Stimulated activated CD4-positive, alpha-beta T cell treated with anti-CD3 and anti-CD28 coated beads, Interleukin-1b, Interleukin-23, amount 100 ng/mL, for 48 hours (primary cell): ENCODE measurements around the gene ATOSB.
"Not testable (repeated sequence)": the region's sequence is repeated elsewhere in the genome, so short reads cannot be mapped to it uniquely, and the experiment has no call there.

Experiments used
- DNase-seq: peaks from one replicate; pipeline ENCODE4 v3.0.0-alpha.2; 2020

The ATOSB gene, protein sequence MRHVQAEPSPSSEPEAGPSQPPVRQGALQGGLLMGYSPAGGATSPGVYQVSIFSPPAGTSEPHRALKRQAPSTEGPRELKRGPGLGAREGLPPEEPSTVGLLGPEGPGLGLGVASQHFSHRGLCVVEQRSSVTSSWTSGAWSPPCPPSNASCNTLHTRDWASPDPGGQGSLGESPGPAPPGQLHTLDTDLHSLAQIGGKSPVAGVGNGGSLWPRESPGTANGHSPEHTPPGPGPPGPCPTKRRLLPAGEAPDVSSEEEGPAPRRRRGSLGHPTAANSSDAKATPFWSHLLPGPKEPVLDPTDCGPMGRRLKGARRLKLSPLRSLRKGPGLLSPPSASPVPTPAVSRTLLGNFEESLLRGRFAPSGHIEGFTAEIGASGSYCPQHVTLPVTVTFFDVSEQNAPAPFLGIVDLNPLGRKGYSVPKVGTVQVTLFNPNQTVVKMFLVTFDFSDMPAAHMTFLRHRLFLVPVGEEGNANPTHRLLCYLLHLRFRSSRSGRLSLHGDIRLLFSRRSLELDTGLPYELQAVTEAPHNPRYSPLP

DNA sequence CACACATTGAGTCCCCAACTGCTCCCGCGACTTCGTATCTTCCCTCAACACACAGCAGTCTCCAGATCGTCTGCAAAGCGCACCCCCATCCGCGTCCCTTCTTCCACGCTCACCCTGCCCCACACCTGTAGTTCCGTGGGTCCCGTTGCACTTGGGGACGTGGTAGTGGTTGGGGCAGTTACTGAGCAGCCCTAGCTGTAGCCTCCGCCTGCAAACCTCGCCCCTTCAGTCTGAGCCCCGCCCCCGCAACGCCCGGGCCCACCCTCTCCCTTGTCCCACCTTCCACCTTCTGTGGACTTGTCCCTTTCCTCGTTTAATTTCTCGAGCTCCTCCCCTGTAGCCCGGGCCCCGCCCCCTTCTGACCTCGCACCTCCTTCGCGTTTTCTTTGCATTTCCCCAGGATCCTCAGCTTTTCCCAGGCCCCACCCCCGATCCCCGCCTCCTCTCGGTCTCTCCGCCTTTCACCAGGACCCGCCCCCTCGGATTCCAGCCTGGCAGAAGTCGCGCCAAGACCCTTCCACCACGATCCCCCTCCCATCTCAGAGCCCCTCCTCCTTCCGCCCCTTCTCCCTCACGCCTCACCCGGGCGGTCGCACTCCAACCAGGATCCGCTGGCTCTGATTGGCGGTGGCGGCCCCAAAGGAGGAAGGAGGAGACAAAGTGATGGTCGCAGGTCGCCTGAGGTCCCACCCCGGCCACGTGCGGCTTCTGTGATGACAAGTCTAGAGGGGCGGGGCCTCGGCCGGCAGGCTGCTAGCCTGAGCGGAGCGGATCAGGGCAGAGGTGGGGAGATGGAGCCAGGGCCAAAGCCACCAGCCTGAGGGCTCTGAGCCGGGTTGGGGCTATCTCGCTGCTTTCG lies at the start of gene ATOSB:
TSS of gene ATOSB (minus strand) at position 183 of the 859 bp plus-strand sequence. CDS start 7,588 bp downstream, outside the sequence.
- DNase-seq: peak; percentile 95

DNA sequence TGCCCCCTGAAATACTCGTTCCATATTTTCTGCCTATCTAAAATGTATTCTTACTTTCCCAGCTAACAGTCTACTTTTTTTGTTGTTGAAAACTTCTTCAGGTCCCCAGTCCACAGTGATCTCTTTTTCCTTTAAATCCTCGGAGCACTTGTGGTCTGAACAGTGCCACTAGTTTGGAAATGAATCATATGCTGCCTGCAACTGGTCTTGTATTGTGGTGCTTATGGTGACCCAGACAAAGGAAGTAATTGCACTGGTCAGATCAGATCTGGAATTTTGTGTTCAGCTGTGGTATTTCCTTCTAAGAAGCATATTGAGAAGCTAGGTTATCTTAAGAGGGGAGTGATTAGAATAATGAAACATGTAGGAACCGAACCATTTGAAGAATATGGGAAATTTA lies 49.0 kb upstream of the ATOSB start:
- DNase-seq: no peak

DNA sequence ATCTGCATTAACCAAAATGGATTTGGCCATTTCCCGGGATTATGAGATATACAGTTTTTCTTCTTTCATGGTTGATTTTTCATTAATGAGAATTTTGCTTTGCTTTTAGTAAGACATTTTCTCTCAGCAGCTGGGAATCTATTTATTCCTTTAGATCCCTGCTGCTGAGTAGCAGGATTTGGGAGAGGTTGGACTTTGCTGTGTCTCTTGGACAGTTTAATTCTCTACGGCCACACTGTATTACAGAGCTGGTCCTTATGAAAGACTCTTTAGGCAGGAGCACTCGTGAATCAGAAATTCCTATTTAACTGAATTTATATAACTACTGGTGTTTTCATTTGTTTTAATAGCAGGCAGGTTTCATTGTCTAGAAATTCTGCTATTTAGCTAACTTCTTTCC lies 47.8 kb upstream of the ATOSB start:
- no peak for DNase-seq

DNA sequence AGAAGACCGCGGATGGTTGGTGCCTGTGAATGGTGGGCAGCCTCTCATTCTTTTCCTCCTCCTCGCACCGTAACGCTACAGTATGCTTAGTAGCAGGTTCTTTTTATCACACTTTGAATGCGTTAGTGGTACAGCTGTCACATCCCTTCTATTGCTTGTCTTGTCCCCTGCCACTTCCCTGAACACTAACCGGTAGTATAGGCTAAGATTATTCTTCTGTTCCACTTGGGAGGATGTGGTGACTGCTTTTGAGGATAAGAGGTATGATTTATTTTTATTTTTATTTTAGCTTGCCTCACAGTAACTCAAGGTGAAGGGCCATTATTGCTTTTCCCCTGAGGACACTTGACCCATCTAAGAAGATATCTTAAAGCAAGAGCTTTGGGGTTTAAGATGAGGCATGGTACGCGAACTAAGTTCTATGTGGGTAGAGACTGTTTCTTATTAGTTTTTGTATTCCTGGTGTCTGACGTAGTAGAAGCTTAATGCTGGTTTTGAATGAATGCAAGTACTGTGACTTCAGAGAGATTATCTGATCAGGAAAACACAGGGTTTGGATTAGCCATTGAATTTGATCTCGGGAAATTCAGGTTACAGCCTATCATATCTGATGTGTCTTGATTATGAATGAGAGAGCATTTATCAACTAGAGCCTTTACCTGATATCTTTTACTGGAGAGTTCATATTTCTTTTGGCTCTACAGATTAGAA lies 47.1 kb upstream of the ATOSB start:
- DNase-seq: no peak

DNA sequence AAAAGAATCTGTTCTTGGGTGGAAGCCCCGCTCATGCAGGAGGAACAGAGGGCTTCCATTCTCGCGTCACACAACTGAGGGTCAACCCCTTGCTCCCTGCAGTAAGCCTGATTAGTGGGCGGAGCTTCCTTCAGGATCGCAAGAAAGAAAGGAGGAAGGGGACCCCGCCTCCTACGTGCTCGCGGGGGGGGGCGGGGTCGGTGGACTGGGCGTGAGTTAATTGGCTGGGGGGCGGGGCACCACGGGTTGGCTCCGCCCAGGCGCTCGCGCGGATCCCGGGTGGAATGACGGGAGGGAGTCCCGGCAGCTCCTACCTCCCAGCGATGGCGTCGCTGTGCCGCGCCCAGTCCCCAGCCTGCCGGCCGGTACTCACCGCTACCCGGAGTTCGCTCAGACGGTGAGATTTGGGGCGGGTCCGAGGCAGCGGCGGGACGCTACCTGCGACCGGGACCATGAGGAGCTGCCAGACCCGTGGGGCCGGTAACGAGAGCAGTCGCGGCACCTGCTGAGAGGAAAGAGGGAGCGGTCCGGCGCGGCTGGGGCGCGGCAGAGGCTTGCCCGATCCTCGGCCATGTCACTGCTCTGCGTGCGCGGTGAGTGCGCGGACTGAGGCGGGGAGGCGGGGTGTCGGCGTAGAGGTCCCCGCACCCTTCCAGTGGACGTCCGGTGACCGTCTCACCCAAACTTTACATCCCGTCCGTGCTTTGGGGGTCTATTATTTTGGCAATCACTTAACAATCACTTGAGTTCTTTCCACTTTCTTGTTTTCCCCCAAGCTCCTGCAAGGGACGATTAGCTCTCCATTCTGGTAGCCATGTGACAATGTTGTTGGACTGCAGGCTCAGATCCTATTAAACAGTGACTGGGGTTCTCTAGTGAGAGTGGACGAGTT lies 46.3 kb upstream of the ATOSB start, which contains the start of gene UNC13B:
TSS of gene UNC13B (plus strand) at position 297 of the 892 bp plus-strand sequence. CDS start at position 572, 275 bp downstream.
- peak; percentile 71 for DNase-seq

DNA sequence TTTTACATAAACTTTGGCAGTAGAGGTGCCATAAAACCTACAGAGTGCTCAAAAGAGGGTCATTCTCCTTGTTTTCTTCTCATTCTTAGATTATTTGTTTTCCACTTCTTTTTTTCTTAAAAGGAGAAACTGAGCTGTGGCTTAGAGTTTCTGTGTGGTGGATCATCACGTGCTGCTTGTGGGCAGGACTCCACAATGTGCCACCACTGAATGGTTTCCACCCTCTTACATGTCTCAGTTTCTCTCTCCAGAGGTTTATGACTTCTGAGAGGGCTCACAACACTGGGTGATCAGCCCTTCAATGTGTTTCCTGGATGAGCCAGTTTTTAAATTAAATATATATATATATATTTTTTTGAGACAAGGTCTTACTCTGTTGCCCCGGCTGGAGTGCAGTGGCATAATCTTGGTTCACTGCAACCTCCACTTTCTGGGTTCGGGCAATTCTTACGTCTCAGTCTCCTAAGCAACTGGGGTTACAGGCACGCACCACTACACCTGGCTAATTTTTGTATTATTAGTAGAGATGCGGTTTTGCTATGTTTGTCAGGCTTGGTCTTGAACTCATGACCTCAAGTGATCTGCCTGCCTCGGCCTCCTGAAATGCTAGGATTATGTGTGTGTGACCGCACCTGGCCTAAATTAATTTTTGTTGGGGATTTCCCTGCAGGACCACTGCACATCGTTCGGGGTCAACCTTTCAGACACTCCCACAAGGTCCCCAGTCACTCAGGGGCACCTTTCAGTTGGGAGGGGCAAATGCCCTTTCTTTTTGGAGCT lies 43.0 kb upstream of the ATOSB start:
- no peak for DNase-seq

DNA sequence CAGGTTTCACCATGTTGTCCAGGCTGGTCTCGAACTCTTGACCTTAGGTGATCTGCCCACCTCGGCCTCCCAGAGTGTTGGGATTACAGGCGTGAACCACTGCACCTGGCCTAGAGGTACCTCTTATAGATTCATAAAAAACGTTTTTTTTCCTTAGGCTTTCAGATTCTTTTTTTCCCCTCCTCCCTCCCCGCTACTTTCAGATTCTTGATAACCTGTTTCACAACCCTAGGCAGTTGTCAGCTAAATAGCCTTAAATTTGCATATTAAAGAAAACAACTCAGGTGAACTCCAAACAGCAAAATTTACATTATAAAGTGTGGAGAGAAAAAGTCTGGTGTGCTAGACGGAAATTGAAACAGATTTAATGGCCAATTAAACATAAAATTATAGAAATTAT lies 42.2 kb upstream of the ATOSB start:
- not testable (repeated sequence) for DNase-seq

DNA sequence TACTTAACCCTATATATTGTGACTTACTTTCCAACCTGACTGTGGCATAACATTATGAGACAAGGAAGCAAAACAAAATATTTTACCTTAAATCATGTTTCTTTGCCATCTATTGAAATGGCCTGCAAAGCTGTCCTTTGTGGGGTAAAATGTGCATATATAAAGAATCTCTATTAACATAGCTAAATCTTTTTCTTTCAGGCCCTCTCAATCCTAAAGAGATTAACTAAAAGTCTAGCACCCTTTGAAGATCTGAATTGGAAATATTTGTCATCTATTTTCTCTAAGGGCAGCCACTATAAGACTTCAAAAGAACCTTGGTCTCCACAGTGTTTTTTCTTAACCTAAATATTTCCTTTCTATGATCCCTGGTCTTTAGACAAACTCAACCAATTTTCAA lies 41.1 kb upstream of the ATOSB start:
- DNase-seq: no peak

DNA sequence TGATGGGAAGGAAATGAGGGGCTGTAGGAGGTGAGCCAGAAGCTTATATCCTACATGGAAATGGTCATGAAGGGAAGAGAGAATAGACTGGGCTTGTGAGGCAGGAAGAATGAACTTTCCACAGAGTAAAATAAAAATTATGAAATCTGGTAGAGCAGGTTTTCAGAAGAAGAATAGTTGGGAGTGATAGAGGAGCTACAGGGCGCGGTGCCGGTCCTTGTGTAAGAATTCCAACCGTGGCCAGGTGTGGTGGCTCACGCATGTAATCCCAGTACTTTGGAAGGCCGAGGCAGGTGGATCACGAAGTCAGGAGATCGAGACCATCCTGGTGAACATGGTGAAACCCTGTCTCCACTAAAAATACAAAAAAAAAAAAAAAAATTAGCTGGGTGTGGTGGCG lies 37.3 kb upstream of the ATOSB start:
- DNase-seq: no peak

DNA sequence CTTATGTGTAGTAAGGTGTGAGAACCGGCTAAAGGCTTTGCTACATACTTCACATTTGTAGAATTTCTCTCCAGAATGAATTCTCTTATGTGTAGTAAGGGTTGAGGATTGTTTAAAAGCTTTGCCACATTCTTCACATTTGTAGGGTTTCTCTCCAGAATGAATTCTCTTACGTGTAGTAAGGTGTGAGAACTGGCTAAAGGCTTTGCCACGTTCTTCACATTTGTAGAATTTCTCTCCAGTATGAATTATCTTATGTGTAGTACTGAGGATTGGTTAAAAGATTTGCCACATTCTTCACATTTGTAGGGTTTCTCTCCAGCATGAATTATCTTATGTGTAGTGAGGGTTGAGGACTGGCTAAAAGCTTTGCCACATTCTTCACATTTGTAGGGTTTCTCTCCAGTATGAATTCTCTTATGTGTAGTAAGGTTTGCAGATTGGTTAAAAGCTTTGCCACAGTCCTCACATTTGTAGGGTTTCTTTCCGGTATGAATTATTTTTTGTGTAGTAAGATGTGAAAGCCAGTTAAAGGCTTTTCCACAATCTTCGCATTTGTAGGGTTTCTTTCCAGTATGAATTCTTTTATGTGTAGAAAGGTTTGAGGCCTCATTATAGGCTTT lies 32.4 kb upstream of the ATOSB start:
- DNase-seq: not testable (repeated sequence)

DNA sequence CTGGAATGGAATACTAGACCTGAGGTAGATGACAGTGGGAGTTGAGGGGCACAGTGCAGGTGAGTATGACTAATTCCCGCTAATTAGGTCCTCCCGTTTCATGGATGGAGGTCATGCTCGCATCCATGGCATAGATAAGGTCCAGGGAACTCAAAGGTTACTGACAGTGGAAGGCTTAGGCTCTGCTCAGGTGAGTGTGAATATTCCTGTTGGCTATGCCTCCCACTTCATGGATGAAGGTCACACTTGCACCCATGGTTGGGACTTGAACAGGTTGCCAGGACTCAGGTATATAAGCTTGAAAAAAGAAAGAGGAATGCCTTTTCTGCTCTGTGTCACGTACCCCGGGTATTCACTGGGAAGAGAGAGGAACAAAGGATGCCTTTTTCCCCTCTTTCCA lies 26.4 kb upstream of the ATOSB start:
- no peak for DNase-seq

DNA sequence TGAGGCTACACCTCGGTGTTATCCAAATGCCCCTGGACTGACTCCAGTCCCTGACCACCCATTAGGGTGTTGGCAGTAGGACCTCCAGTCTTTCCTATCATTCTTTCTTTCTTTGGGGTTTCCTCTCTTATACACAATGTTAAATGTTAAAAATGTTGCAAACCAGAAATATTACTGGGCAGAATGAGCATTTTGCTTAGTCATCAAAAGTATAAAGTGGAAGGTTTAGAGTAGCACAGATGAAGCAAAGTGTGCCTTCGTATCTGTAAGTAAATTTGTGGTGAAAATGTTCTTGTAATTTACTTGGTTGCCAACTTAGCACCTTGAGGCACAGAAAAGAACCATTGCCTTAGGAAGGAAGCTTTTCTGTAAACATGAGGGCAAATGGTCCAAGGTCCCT lies 24.4 kb upstream of the ATOSB start:
- no peak for DNase-seq

DNA sequence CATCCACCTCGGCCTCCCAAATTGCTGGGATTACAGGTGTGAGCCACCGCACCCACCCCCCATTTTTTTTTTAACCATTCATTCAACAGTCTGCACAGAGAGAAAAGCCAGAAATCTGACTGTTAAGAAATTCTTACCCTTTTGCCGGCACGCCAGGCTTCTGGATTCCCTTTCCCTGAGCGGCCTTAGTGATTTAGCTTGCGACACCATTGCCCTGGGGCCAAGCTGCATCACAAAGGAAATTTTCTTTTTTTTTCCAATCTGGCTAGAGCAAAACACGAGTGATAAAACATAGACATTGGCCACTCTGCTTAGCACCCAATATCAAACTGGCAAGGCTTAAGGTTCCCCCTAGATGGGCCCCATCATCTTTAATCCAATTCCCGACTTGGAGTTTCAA lies 21.2 kb upstream of the ATOSB start:
- DNase-seq: no peak

DNA sequence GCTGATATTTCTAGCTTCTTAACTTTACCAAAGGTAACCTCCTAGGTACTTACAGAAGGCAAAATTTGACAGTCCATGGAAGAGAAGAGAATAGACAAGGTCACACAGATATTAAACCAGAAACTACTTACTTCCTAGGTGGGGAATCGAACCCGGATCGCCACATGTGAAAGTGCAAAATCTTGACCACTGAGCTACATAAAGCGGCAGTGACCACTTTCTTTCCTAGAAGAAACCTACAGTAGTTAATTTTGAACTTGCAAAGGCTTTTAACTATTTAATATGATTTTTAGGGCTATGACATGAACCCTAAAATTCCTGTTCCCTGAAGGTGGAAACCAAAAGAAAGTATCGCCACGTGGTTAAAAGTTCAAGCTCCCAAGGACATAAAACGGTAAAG lies 20.3 kb upstream of the ATOSB start:
- no peak for DNase-seq

DNA sequence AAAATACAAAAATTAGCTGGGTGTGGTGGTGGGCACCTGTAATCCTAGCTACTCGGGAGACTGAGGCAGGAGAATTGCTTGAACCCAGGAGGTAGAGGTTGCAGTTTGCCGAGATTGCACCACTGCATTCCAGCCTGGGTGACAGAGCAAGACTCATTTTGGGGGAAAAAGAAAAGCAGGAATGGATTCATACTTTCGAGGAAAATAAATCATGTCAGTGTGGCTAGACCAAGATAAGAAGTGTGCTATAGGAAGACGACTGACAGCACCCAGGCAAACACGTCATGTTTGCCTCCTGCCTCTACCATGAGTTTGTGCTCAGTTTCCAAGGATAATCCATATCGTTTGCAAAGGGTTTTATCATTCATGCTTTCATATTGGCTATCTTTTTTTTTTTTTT lies 19.3 kb upstream of the ATOSB start:
- DNase-seq: no peak

DNA sequence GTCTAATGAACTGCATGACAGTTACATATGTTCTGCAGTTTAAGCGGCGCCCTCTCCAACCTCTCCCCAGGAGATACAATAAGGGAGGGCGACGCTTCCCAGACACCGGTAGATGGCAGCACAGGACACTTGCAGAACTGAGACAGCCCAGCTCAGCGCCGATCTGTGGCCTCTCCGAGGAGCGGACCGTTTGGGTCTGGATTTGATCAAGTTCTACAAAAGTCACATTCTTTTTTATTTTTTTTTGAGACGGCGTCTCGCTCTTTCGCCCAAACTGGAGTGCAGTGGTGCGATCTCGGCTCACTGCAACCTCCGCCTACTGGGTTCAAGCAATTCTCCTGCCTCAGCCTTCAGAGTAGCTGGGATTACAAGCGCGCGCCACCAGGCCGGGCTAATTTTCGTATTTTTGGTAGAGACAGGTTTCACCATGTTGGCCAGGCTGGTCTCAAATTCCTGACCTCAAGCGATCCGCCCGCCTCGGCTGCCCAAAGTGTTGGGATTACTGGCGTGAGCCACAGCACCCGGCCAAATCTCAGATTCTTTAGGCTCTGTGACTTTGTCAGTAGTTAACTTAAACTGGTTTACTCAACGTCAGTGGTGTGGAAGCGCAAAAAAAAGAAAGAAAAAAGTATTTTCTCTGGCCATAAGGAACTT lies 1.4 kb upstream of the ATOSB start:
- DNase-seq: peak; percentile 87

DNA sequence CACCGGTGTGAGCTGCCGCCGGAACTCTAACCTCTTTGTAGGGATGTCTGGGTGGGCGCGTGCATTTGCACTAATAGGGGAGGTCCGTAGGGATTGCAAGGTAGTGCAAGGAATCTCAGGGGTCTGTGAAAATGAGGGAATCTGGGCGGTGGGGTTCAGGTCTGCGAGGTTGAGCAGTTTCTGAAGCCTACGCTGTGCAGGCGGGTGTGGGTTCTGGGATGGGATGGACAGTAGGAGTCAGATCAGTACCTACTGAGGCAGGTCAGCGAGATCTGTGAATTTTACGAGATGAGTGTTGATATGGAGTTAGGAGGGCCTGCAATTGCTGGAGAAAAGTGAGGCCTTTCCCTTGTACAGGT lies 856 bp upstream of the ATOSB start:
- no peak for DNase-seq

DNA sequence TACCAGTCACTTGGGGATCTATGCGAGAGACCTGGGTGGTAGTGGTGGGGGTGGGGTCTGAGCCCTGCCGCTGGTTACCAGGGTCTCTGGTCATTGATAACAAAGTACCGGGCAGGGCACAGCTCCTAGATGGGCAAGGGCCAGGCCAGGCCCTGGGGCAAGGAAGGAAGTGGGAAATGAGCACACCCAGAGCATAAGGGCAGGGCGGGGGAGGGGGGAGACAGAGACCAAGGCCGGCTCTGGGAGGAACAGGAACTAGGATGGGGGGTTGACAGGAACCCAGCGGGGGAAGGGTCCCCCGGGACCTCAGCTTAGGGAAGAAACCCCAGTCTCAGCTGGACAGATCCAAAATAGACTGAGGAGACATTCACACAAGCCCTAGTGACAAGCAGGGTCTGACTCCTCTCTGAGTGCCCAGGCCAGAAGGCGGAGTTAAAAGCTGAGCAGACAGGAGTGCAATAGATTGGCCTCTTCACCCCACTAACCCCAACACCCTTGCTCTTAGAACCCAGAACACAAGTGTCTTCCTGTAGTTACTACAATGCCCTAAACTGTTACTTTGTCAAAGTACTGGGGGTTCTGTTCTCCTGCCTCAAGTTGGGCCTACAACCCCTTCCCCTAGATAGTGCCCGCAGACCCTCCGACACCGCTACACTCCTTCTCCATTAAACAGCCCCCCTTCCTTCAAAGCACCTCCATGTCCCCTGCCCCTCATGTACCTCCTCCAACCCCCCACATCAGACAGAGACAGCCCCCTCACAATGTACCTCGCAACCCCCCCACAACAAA lies 628 bp downstream of the ATOSB start:
- peak; percentile 49 for DNase-seq

DNA sequence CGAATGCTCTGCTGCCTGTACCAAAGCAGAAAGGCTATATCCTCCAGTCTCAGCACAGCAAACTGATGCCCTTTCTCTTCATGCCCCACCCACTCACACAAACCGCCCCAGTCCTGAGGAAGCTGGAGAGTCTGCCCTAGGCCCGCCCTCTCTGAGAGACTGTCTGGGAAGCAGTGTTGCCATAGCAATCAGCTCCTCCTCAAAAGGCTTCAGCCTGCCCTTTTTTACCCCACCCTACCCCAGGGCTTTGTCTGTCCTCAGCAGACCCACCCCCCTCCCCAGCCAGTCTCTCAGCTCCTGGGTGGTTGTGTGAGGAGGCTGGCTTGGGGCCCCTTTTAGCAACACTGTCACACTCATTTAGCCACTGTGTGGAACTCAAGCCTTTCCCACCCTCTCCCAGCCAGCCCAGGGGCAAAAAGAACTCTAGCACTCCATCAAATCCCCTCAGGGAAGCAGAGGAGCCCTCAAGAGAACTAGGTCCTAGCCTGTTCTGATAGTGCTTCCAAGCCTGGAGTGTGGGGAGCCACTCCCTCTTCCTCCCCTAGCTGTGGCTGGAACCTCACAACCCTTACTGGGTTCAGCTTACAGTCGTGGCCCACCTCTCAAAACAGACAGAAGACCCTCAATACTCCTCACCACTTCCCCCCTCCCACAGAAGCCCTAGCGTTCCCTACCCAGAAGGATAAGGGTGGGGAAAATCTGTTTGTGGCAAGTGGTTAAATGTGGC lies 1.4 kb downstream of the ATOSB start:
- DNase-seq: peak; percentile 74
